Activated CD8-positive, alpha-beta memory T cell treated with anti-CD3 and anti-CD28 coated beads, Interleukin-2, amount 50 U/mL, for 1 hour (primary cell): ENCODE results near the gene CDH18.

ENCODE experiments used
- DNase-seq: peaks from one replicate; pipeline ENCODE4 v3.0.0-alpha.2; 2020; ENCODE audit errors: extremely low read depth

CDH18 gene

GRCh38 chr5:19733612-19734495 lies 254.1 kb downstream of the CDH18 start:
- DNase-seq, result no peak

- DNase-seq, result no peak
These were observed 259.4 kb downstream of the CDH18 start for GRCh38 chr5:19728571-19728970.

GRCh38 chr5:19719109-19719508 lies 268.9 kb downstream of the CDH18 start:
- DNase-seq, result no peak

GRCh38 chr5:19713740-19714139 lies 274.3 kb downstream of the CDH18 start:
- DNase-seq, result no peak

- DNase-seq, result no peak
These were observed 278.6 kb downstream of the CDH18 start for GRCh38 chr5:19709403-19709802.

GRCh38 chr5:19706776-19707175 lies 281.2 kb downstream of the CDH18 start:
- no peak for DNase-seq

- no peak for DNase-seq
These were observed 286.3 kb downstream of the CDH18 start for GRCh38 chr5:19701731-19702130.

- DNase-seq, result no peak
These were observed 292.9 kb downstream of the CDH18 start for GRCh38 chr5:19694949-19695611.

- DNase-seq, result no peak
These were observed 297.0 kb downstream of the CDH18 start for GRCh38 chr5:19690978-19691377.

- no peak for DNase-seq
These were observed 302.5 kb downstream of the CDH18 start for GRCh38 chr5:19685473-19685872.

GRCh38 chr5:19676895-19677294 lies 311.1 kb downstream of the CDH18 start:
- DNase-seq, result no peak

- no peak for DNase-seq
These were observed 327.3 kb downstream of the CDH18 start for GRCh38 chr5:19660679-19661078.

GRCh38 chr5:19655627-19656026 lies 332.4 kb downstream of the CDH18 start:
- no peak for DNase-seq

GRCh38 chr5:19638461-19638860 lies 349.5 kb downstream of the CDH18 start:
- DNase-seq, result no peak

- no peak for DNase-seq
These were observed 357.1 kb downstream of the CDH18 start for GRCh38 chr5:19630876-19631275.

- DNase-seq, result no peak
These were observed 361.8 kb downstream of the CDH18 start for GRCh38 chr5:19626211-19626610.

GRCh38 chr5:19625562-19625961 lies 362.4 kb downstream of the CDH18 start:
- DNase-seq, result no peak

GRCh38 chr5:19619571-19619970 lies 368.4 kb downstream of the CDH18 start:
- DNase-seq, result no peak

- no peak for DNase-seq
These were observed 371.2 kb downstream of the CDH18 start for GRCh38 chr5:19616701-19617215.

- DNase-seq, result no peak
These were observed 372.3 kb downstream of the CDH18 start for GRCh38 chr5:19615661-19616060.

GRCh38 chr5:19615071-19615470 lies 372.9 kb downstream of the CDH18 start:
- no peak for DNase-seq

GRCh38 chr5:19608444-19609002 lies 379.5 kb downstream of the CDH18 start:
- DNase-seq, result no peak
